ENCODE results near the gene TNKS1BP1. TPM values are rescaled to one million over a fixed set of nuclear protein-coding genes. Genes with fewer than 3 reads are reported as not detected.
A peak's percentile ranks its signal among the peaks of the same experiment; 100 is the strongest.

TNKS1BP1 gene
- total and polyA plus RNA-seq, 9 of the 15 experiments (the other 6 are each of a cell fraction or from before 2014, with no cell fraction given): 1.1 to 47.2 (median 10.9) TPM

GRCh38 chr11:57349491-57350274 lies 24.9 kb upstream of the TNKS1BP1 start (continued):
- 0 out of 2 replicates have a peak, but pooled peaks have one; percentile 23 for TF ChIP-seq ATF7 (IDR thresholded peaks at IDR 0.05)
- TF ChIP-seq NFIC (IDR thresholded peaks at IDR 0.05): peak; percentile 87
- no peak for TF ChIP-seq CREB1 (IDR thresholded peaks at IDR 0.05)
- TF ChIP-seq CREB1 (CRISPR knock-in tag; IDR thresholded peaks at IDR 0.05): no peak
- TF ChIP-seq TEAD2 (tag; IDR thresholded peaks at IDR 0.05): no peak
- no peak for TF ChIP-seq ZNF347 (CRISPR knock-in tag; IDR thresholded peaks at IDR 0.05; ENCODE audit: low read depth)
- TF ChIP-seq DNMT1 (IDR thresholded peaks at IDR 0.05): no peak
- TF ChIP-seq ZNF740 (CRISPR knock-in tag; IDR thresholded peaks at IDR 0.05): no peak; the same call in 1 of the 2 replicates
- TF ChIP-seq ZNF740 (tag; IDR thresholded peaks at IDR 0.05): no peak
- TF ChIP-seq NR2C2 (CRISPR knock-in tag; IDR thresholded peaks at IDR 0.05): 0 out of 2 replicates have a peak, but pooled peaks have one; percentile 39
- peak; percentile 47; the same call in 1 of the 2 replicates for TF ChIP-seq NR2C2 (tag; IDR thresholded peaks at IDR 0.05)
- TF ChIP-seq U2AF2 (optimal IDR thresholded peaks at IDR 0.05; ENCODE audit: low read depth, low read length): no peak
- no peak for TF ChIP-seq RHOXF2B (CRISPR knock-in tag; conservative IDR thresholded peaks at IDR 0.05)
- TF ChIP-seq BCOR (IDR thresholded peaks at IDR 0.05): no peak
- no peak for TF ChIP-seq SMAD4 (CRISPR knock-in tag; conservative IDR thresholded peaks at IDR 0.05)
- no peak for TF ChIP-seq MXI1 (IDR thresholded peaks at IDR 0.05; ENCODE audit: low read depth, low read length)
- TF ChIP-seq MECOM (CRISPR knock-in tag; IDR thresholded peaks at IDR 0.05): no peak
- no peak for TF ChIP-seq ZC3H8 (IDR thresholded peaks at IDR 0.05)
- no peak for TF ChIP-seq SRSF1 (IDR thresholded peaks at IDR 0.05; ENCODE audit: low read depth, low read length)
- TF ChIP-seq ZNF75A (CRISPR knock-in tag; IDR thresholded peaks at IDR 0.05): no peak
- TF ChIP-seq ZBTB5 (IDR thresholded peaks at IDR 0.05): no peak

Data from K562 (cell line).